Stimulated activated CD8-positive, alpha-beta memory T cell treated with anti-CD3 and anti-CD28 coated beads, Interleukin-12 subunit alpha, Interleukin-12 subunit beta, amount 100 ng/mL, for 24 hours (primary cell): ENCODE data around the gene KCND1.
"Not testable (repeated sequence)": the region's sequence is repeated elsewhere in the genome, so short reads cannot be mapped to it uniquely, and the experiment has no call there.

Source experiments
- DNase-seq: peaks from one replicate; pipeline ENCODE4 v3.0.0-alpha.2; 2020; ENCODE audit errors: extremely low read depth

KCND1 gene

GRCh38 chrX:48971249-48972219, at the start of gene KCND1:
Gene KCND1, minus strand, starts transcription at chrX:48971844. Its CDS starts 1,573 bp downstream, at chrX:48970271.
- DNase-seq = no peak

- no peak for DNase-seq
These were observed 48.1 kb upstream of the KCND1 start for GRCh38 chrX:49019599-49020249.

GRCh38 chrX:49019050-49019449, 47.4 kb upstream of the KCND1 start:
- no peak for DNase-seq

- no peak for DNase-seq
These were observed 32.1 kb upstream of the KCND1 start for GRCh38 chrX:49003696-49004095.

- DNase-seq = peak; percentile 40
These were observed 30.7 kb upstream of the KCND1 start, which contains the start of gene GRIPAP1 for GRCh38 chrX:49002091-49002935. Gene GRIPAP1, minus strand, starts transcription at chrX:49002264. Its CDS starts 35 bp downstream, at chrX:49002229.

GRCh38 chrX:49001521-49002090, 30.0 kb upstream of the KCND1 start:
- peak; percentile 3 for DNase-seq

- DNase-seq = no peak
These were observed 29.0 kb upstream of the KCND1 start for GRCh38 chrX:49000636-49001035.

- DNase-seq = no peak
These were observed 27.4 kb upstream of the KCND1 start for GRCh38 chrX:48999030-48999429.

- no peak for DNase-seq
These were observed 26.7 kb upstream of the KCND1 start for GRCh38 chrX:48998391-48998790.

- no peak for DNase-seq
These were observed 26.2 kb upstream of the KCND1 start for GRCh38 chrX:48997865-48998264.

GRCh38 chrX:48997455-48997854, 25.8 kb upstream of the KCND1 start:
- DNase-seq = no peak

- DNase-seq = no peak
These were observed 25.3 kb upstream of the KCND1 start for GRCh38 chrX:48996969-48997368.

GRCh38 chrX:48992341-48992740, 20.7 kb upstream of the KCND1 start:
- no peak for DNase-seq

GRCh38 chrX:48989483-48989882, 17.8 kb upstream of the KCND1 start:
- no peak for DNase-seq

- no peak for DNase-seq
These were observed 12.3 kb upstream of the KCND1 start for GRCh38 chrX:48983896-48984295.

GRCh38 chrX:48983081-48983480, 11.4 kb upstream of the KCND1 start:
- no peak for DNase-seq

- no peak for DNase-seq
These were observed 9.5 kb upstream of the KCND1 start for GRCh38 chrX:48981178-48981577.

- not testable (repeated sequence) for DNase-seq
These were observed 8.7 kb upstream of the KCND1 start for GRCh38 chrX:48980341-48980740.

GRCh38 chrX:48978226-48978625, 6.6 kb upstream of the KCND1 start:
- DNase-seq = no peak

GRCh38 chrX:48976086-48976485, 4.4 kb upstream of the KCND1 start:
- DNase-seq = no peak

GRCh38 chrX:48975541-48975940, 3.9 kb upstream of the KCND1 start:
- DNase-seq = no peak

- no peak for DNase-seq
These were observed 3.4 kb upstream of the KCND1 start for GRCh38 chrX:48975041-48975440.
